Choroid plexus epithelial cell (primary cell): Measurements from ENCODE around the gene SCYGR4.
A peak's percentile ranks its signal among the peaks of the same experiment; 100 is the strongest.

Experiments
- DNase-seq: peaks from one replicate; pipeline ENCODE4 v3.0.0-alpha.2; 2010; ENCODE audit warnings: low read depth
- H3K4me3 ChIP-seq: 2 replicates; pipeline ENCODE4 v1.5.1; 2011; ENCODE audit warnings: low read depth, mild to moderate bottlenecking, control low read depth, low read length, moderate library complexity
- TF ChIP-seq, protein P1 (sequence below): conservative IDR thresholded peaks from 2 replicates; pipeline ENCODE4 v1.5.1; 2011; ENCODE audit warnings: low read depth, mild to moderate bottlenecking, control low read depth, inconsistent platforms, low read length, moderate library complexity

The SCYGR4 gene

DNA sequence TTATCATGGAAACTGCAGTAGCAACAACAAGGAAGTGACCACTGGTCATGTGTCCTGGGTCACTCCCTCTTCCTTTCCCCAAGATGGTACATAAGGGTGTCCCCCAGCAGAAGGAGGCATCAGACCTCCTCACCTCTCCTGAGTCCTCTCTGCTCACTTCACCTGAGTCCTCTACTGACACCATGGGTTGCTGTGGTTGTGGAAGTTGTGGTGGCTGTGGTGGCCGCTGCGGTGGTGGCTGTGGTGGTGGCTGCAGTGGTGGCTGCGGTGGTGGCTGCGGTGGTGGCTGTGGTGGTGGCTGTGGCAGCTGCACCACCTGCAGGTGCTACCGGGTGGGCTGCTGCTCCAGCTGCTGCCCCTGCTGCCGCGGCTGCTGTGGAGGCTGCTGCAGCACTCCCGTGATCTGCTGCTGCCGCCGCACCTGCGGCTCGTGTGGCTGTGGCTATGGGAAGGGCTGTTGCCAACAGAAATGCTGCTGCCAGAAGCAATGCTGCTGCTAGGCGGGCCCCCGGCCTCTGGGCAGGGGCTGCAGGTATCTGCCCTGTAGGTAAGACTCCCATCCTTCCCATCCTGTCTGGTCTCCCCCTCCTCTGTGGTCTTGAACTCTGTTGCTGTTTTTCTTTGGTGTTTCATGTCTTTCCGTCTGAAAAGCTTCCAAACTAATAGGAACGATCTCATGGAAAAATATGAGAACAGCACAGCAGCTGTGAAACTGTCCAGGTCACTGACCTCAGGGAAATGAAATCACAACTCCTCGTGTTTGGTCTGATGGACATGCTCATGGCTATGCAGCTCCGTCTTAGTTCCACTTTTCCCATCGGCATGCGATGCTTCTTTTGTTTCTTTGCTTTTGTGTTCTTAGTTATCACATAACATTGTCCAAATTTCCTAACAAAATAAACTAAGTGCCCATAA is at the start of gene SCYGR4:
SCYGR4 (plus strand) TSS at position 183 of the 915 bp plus-strand sequence; CDS start at position 183, 0 bp downstream.
- TF ChIP-seq, protein P1, sequence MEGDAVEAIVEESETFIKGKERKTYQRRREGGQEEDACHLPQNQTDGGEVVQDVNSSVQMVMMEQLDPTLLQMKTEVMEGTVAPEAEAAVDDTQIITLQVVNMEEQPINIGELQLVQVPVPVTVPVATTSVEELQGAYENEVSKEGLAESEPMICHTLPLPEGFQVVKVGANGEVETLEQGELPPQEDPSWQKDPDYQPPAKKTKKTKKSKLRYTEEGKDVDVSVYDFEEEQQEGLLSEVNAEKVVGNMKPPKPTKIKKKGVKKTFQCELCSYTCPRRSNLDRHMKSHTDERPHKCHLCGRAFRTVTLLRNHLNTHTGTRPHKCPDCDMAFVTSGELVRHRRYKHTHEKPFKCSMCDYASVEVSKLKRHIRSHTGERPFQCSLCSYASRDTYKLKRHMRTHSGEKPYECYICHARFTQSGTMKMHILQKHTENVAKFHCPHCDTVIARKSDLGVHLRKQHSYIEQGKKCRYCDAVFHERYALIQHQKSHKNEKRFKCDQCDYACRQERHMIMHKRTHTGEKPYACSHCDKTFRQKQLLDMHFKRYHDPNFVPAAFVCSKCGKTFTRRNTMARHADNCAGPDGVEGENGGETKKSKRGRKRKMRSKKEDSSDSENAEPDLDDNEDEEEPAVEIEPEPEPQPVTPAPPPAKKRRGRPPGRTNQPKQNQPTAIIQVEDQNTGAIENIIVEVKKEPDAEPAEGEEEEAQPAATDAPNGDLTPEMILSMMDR = no peak
- DNase-seq = peak; percentile 40
- no peak within 1 kb of the TSS for H3K4me3 ChIP-seq

DNA sequence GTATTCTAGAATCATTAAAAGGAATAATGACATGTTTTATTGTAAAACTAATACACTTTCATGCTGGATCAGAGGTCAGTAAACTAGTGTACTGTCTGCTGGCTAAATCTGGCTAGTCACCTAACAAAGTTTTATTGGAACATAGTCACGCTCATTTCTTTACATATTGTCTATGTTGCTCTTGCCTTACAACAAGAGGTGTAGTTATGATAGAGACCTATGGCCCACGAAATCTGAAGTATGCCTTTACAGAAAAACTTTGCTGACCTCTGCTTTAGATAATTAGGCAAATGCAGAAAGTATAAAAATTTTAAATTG is 48.5 kb upstream of the SCYGR4 start:
- TF ChIP-seq, protein P1 = no peak
- DNase-seq = no peak
- H3K4me3 ChIP-seq = no peak overlapping the region

DNA sequence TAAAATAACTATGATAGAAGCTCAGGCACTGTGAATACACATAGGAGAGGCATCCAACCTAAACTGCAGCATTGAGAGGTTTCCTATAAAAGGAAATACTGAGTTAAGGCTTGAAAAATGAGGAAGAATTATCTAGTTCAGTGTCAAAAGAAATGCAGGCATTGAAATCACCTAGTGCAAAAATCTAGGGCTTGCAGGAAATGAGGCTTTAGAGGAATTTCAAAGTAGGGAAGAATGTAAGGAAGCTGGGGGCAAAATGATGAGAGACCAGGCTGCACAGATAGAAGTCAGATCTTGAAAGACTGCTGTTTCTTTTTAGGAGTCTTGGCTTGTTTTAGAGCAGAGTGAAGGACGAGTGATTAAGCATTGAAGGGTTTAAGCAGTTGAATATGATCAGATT is 46.7 kb upstream of the SCYGR4 start:
- TF ChIP-seq, protein P1 = no peak
- no peak for DNase-seq
- no peak overlapping the region for H3K4me3 ChIP-seq

- TF ChIP-seq, protein P1 = no peak
- no peak for DNase-seq
- no peak overlapping the region for H3K4me3 ChIP-seq
Observed at GRCh38 chr2:227576110-227576509, 41.2 kb upstream of the SCYGR4 start.

GRCh38 chr2:227576812-227577211 is 40.5 kb upstream of the SCYGR4 start:
- TF ChIP-seq, protein P1 = no peak
- H3K4me3 ChIP-seq = no peak overlapping the region
- no peak for DNase-seq

GRCh38 chr2:227577555-227577954 is 39.7 kb upstream of the SCYGR4 start:
- no peak overlapping the region for H3K4me3 ChIP-seq
- no peak for DNase-seq
- TF ChIP-seq, protein P1 = no peak

DNA sequence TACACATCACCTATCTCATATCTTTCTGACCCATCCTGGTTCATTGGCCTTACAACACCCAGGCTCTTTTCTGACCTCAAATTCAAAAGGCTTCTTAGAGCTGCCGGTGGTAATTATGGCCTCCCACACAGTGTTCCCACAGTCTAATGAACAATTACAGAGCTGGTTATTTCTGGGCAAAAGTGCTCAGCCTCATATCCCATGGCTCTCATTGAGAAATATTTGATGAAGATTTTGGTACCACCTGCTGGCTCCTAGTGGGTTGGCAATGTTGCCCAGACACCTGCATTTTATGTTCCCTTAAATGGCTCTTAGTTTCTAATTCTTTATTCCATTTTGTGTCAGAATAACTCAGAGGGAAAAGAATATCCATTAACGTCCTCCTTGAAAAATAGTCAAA is 38.7 kb upstream of the SCYGR4 start:
- no peak overlapping the region for H3K4me3 ChIP-seq
- no peak for DNase-seq
- TF ChIP-seq, protein P1 = no peak
